ENCODE measurements around the gene LAPTM4A.
A peak's percentile ranks its signal among the peaks of the same experiment; 100 is the strongest.

- TF ChIP-seq CTCF (IDR thresholded peaks at IDR 0.05) (peak in 3 of 6 experiments; percentile 38 to 51 (median 43)), POLR2A (IDR thresholded peaks at IDR 0.05) (peak; percentile 60 to 88)
Measured at GRCh38 chr2:20051532-20052228, at the start of gene LAPTM4A.

Measured in Peyer's patch (tissue), 4 donors.